Measurements from ENCODE around the gene LTB. TPM values are rescaled to one million over a fixed set of nuclear protein-coding genes. Genes with fewer than 3 reads are reported as not detected.

The LTB gene
- total and polyA plus RNA-seq, 9 of the 15 experiments (the other 6 are each of a cell fraction or from before 2014, with no cell fraction given): 0.07 to 0.51 TPM; not detected in 7

GRCh38 chr6:31546958-31547726 is 35.1 kb downstream of the LTB start, which contains the start of gene NFKBIL1 (continued):
- TF ChIP-seq ZNF407 (IDR thresholded peaks at IDR 0.05; ENCODE audit: low read depth): peak; percentile 58; the same call in 1 of the 2 replicates
- TF ChIP-seq PRMT5 (CRISPR knock-in tag; IDR thresholded peaks at IDR 0.05): no peak
- TF ChIP-seq ZKSCAN8 (CRISPR knock-in tag; IDR thresholded peaks at IDR 0.05): no peak
- no peak for TF ChIP-seq NR3C1 (CRISPR knock-in tag; IDR thresholded peaks at IDR 0.05)
- TF ChIP-seq SFPQ (IDR thresholded peaks at IDR 0.05; ENCODE audit: low read depth, low read length): no peak
- no peak for TF ChIP-seq HNRNPL (IDR thresholded peaks at IDR 0.05; ENCODE audit: low read depth, low read length)
- TF ChIP-seq ZNF511 (CRISPR knock-in tag; IDR thresholded peaks at IDR 0.05): 0 out of 2 replicates have a peak, but pooled peaks have one; percentile 9
- peak; percentile 18; the same call in 1 of the 2 replicates for TF ChIP-seq ZNF316 (IDR thresholded peaks at IDR 0.05)
- peak; percentile 14 for TF ChIP-seq SAP30 (IDR thresholded peaks at IDR 0.05; ENCODE audit: borderline replicate concordance, insufficient read depth, low read depth, low read length, poor library complexity, severe bottlenecking)
- 0 out of 2 replicates have a peak, but pooled peaks have one; percentile 21 for TF ChIP-seq ZBTB43 (CRISPR knock-in tag; IDR thresholded peaks at IDR 0.05)
- TF ChIP-seq ILF3 (IDR thresholded peaks at IDR 0.05; ENCODE audit: borderline replicate concordance): no peak
- peak; percentile 33 for TF ChIP-seq ZFP36 (IDR thresholded peaks at IDR 0.05; ENCODE audit: low read depth, low read length, partially characterized antibody)
- TF ChIP-seq GATAD2A (IDR thresholded peaks at IDR 0.05): no peak; the same call in 1 of the 2 replicates
- TF ChIP-seq SMC3 (conservative IDR thresholded peaks at IDR 0.05; ENCODE audit: insufficient read depth, low read depth, low read length): 0 out of 2 replicates have a peak, but pooled peaks have one; percentile 8
- no peak for TF ChIP-seq SAFB (IDR thresholded peaks at IDR 0.05; ENCODE audit: borderline replicate concordance, low read depth, low read length)

Measured in K562 (cell line).